Measurements from ENCODE around the gene ABCA3.

Gene ABCA3

DNA sequence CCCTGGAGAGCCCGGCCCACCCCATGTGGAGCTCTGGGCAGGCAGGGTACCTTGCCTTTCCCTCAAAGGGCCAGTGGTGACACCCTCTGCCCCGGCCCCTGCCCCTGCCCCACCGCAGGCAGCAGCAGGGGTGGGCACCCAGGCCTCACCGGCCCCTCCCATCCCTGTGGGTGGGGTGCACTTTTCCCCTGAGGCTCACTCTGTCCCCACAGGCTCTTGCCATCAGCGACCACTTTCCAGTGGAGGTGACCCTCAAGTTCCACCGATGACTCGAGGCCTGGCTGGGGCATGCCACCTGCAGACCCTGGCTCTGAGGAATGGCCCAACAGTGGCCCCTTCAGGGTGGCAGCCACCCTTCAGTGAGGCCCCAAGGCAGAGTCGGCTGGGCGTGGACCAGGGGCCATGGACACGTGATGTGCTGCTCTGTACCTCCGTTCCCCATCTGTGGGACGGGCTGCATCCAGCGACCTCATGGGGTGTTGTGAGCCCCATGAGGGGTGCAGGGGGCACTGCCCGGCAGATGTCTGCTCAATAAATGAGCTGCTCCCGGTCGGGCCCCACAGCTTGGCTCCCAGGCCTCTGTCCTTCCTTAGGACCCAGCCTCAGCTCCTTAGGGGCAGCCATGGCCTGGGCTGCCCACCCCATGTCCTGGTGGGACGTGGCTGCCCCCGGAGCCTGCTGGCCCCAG is 102.2 kb downstream of the ABCA3 start:
- Histone ChIP-seq H3K36me3 (peaks cover 42 to 88% (median 68%) of the 10 kb centered on the region in 11 experiments), H3K9ac (peak overlapping the region in 1 of 11 experiments; percentile 8; a peak in 1 of 22 replicates), H3K4me2 (no peak overlapping the region), H3K4me1 (peaks cover 7 to 19% (median 13%) of the 10 kb centered on the region in 10 experiments), H4K20me1 (peaks cover 21 to 91% (median 77%) of the 10 kb centered on the region in 11 experiments; a peak in 21 of 22 replicates), H3K4me3 (no peak overlapping the region), H3K9me3 (replicated peaks in 1 of 11) (no peaks in the 10 kb centered on the region), H3K27me3 (peaks cover 19 to 37% (median 25%) of the 10 kb centered on the region in 11 experiments), H3K27ac (no peak overlapping the region)
- TF ChIP-seq Cebpa-rat (IDR thresholded peaks at IDR 0.05), result no peak

DNA sequence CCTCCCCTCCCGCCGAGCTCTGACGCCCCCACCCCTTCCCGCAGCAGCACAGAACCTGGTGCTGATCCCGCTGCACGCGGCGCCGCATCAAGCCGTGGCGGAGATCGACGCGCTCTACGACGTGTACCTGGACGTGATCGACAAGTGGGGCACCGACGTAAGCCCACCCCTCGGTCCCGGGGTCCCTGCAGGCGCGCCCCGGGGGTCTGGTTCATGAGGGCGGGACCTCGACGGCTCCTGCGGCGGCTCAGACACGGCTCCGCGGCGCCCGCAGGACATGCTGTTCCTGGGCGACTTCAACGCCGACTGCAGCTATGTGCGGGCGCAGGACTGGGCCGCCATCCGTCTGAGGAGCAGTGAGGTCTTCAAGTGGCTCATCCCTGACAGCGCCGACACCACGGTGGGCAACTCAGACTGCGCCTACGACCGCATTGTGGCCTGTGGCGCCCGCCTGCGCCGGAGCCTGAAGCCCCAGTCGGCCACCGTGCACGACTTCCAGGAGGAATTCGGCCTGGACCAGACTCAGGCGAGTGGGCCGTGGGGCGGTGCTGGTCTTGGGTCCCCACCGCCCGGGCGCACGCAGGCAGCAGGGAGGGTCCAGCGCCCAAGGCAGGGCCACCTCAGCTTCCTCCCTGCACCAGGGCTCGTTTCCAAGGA is 102.9 kb downstream of the ABCA3 start:
- Histone ChIP-seq H3K4me2 (no peak overlapping the region), H3K36me3 (peaks cover 42 to 88% (median 68%) of the 10 kb centered on the region in 11 experiments), H4K20me1 (peaks cover 16 to 91% (median 75%) of the 10 kb centered on the region in 11 experiments; a peak in 21 of 22 replicates), H3K4me1 (peaks cover 3 to 16% (median 12%) of the 10 kb centered on the region in 10 experiments), H3K9me3 (replicated peaks in 1 of 11) (no peaks in the 10 kb centered on the region), H3K27me3 (peaks cover 19 to 37% (median 25%) of the 10 kb centered on the region in 11 experiments), H3K4me3 (no peak overlapping the region), H3K27ac (no peak overlapping the region), H3K9ac (no peak overlapping the region)
- TF ChIP-seq Cebpa-rat (IDR thresholded peaks at IDR 0.05), result no peak

GRCh38 chr16:2237102-2237482 is 103.4 kb downstream of the ABCA3 start:
- no peak overlapping the region for H3K4me2 ChIP-seq
- H3K4me1 ChIP-seq, result peaks cover 0 to 16% (median 11%) of the 10 kb centered on the region in 10 experiments; a peak in 12 of 20 replicates
- H3K9ac ChIP-seq, result no peak overlapping the region
- H3K27me3 ChIP-seq, result peaks cover 19 to 37% (median 25%) of the 10 kb centered on the region in 11 experiments
- no peaks in the 10 kb centered on the region for H3K9me3 ChIP-seq (replicated peaks in 1 of 11)
- H3K27ac ChIP-seq, result no peak overlapping the region
- no peak for TF ChIP-seq Cebpa-rat (IDR thresholded peaks at IDR 0.05)
- H3K4me3 ChIP-seq, result no peak overlapping the region
- peaks cover 16 to 91% (median 74%) of the 10 kb centered on the region in 11 experiments; a peak in 21 of 22 replicates for H4K20me1 ChIP-seq
- peaks cover 43 to 88% (median 68%) of the 10 kb centered on the region in 11 experiments for H3K36me3 ChIP-seq

- Histone ChIP-seq H3K36me3 (peaks cover 48 to 89% (median 70%) of the 10 kb centered on the region in 11 experiments), H3K4me3 (no peak within 1 kb of the TSS), H3K4me1 (peaks cover 0 to 16% (median 11%) of the 10 kb centered on the region in 10 experiments; a peak in 12 of 20 replicates), H3K27ac (no peak within 1 kb of the TSS), H3K9ac (no peak within 1 kb of the TSS), H3K27me3 (peaks cover 19 to 37% (median 25%) of the 10 kb centered on the region in 11 experiments), H4K20me1 (peaks cover 16 to 92% (median 78%) of the 10 kb centered on the region in 11 experiments; a peak in 21 of 22 replicates), H3K9me3 (replicated peaks in 1 of 11) (no peaks in the 10 kb centered on the region), H3K4me2 (no peak within 1 kb of the TSS)
- no peak for TF ChIP-seq Cebpa-rat (IDR thresholded peaks at IDR 0.05)
Observed at GRCh38 chr16:2236337-2237101, 104.0 kb downstream of the ABCA3 start, which contains the start of gene DNASE1L2. DNASE1L2 (plus strand) TSS chr16:2236444; CDS start chr16:2236817, 373 bp downstream.

DNA sequence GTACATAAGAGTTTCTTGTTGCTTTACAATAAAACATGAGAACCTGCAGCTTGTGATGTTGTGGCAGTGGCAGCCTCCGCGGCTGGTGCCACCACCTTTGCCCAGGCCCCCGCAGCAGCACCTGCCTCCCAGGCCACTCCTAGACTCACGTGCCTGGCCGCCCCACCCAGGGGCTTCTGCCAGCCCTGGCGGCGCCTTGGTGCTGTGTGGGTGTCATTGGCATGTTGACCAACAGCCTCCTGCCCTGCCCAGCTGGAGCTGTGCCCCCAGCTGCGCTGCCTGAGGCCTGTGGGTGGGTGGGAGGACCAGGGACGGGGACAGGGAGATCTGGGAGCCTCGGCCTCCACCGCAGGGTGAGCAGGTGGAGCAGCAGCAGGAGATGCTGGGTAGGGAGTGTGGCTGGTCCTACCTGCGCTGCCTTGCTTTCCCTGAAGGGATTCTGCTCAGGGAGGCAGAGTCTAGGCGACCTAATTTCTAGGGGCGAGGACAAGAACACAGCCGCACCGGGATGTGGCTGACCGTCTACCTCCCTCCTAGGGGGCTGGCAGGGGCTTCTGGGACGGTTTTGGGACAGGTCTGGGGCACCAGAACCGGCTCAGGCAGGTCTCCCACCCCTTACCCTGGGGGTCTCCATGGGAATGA is 104.7 kb downstream of the ABCA3 start:
- peaks cover 19 to 98% (median 86%) of the 10 kb centered on the region in 11 experiments; a peak in 21 of 22 replicates for H4K20me1 ChIP-seq
- H3K4me2 ChIP-seq, result no peak overlapping the region
- no peaks in the 10 kb centered on the region for H3K9me3 ChIP-seq (replicated peaks in 1 of 11)
- H3K27ac ChIP-seq, result no peak overlapping the region
- no peak overlapping the region for H3K9ac ChIP-seq
- peaks cover 56 to 93% (median 76%) of the 10 kb centered on the region in 11 experiments for H3K36me3 ChIP-seq
- peaks cover 19 to 37% (median 25%) of the 10 kb centered on the region in 11 experiments for H3K27me3 ChIP-seq
- H3K4me1 ChIP-seq, result peaks cover 1 to 16% (median 11%) of the 10 kb centered on the region in 10 experiments; a peak in 16 of 20 replicates
- no peak for TF ChIP-seq Cebpa-rat (IDR thresholded peaks at IDR 0.05)
- H3K4me3 ChIP-seq, result no peak overlapping the region

DNA sequence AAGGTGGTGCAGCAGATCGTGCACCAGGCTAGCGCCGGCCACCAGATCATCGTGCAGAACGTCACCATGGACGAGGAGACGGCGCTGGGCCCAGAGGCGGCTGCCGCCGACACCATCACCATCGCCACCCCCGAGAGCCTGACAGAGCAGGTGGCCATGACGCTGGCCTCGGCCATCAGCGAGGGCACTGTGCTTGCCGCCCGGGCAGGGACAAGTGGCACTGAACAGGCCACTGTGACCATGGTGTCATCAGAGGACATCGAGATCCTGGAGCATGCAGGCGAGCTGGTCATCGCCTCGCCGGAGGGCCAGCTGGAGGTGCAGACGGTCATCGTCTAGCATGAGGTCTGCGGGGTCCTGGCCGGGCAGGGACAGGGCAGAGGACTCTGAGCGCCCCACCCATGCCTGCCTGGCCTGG is 105.3 kb downstream of the ABCA3 start:
- Histone ChIP-seq H3K27ac (no peak overlapping the region), H3K4me1 (peaks cover 7 to 16% (median 11%) of the 10 kb centered on the region in 10 experiments; a peak in 18 of 20 replicates), H3K27me3 (peaks cover 19 to 37% (median 25%) of the 10 kb centered on the region in 11 experiments), H3K9ac (no peak overlapping the region), H3K9me3 (replicated peaks in 1 of 11) (no peaks in the 10 kb centered on the region), H3K4me3 (no peak overlapping the region), H3K4me2 (no peak overlapping the region), H4K20me1 (peaks cover 23 to 98% (median 91%) of the 10 kb centered on the region in 11 experiments; a peak in 21 of 22 replicates), H3K36me3 (peaks cover 60 to 95% (median 80%) of the 10 kb centered on the region in 11 experiments)
- TF ChIP-seq Cebpa-rat (IDR thresholded peaks at IDR 0.05), result no peak

- peaks cover 27 to 98% (median 93%) of the 10 kb centered on the region in 11 experiments; a peak in 21 of 22 replicates for H4K20me1 ChIP-seq
- no peaks in the 10 kb centered on the region for H3K9me3 ChIP-seq (replicated peaks in 1 of 11)
- TF ChIP-seq Cebpa-rat (IDR thresholded peaks at IDR 0.05), result no peak
- peaks cover 19 to 37% (median 25%) of the 10 kb centered on the region in 11 experiments for H3K27me3 ChIP-seq
- H3K36me3 ChIP-seq, result peaks cover 62 to 95% (median 81%) of the 10 kb centered on the region in 11 experiments
- H3K4me3 ChIP-seq, result no peak overlapping the region
- H3K4me2 ChIP-seq, result no peak overlapping the region
- peaks cover 7 to 16% (median 12%) of the 10 kb centered on the region in 10 experiments; a peak in 18 of 20 replicates for H3K4me1 ChIP-seq
- H3K27ac ChIP-seq, result no peak overlapping the region
- no peak overlapping the region for H3K9ac ChIP-seq
Observed at GRCh38 chr16:2234813-2235170, 105.7 kb downstream of the ABCA3 start.
